Sigmoid colon (tissue), 7 donors: ENCODE data around the gene MYBPC1. TPM values are rescaled to one million over a fixed set of nuclear protein-coding genes. Genes with fewer than 3 reads are reported as not detected.
"Not testable (repeated sequence)": the region's sequence is repeated elsewhere in the genome, so short reads cannot be mapped to it uniquely, and the experiment has no call there.

ENCODE experiments used
- DNase-seq: peaks from one replicate; pipeline ENCODE4 v3.0.0-alpha.2; 2019
- H3K27ac ChIP-seq, 4 donors: fragments of 200-600 bp; sonication (generic); one replicate each; pipeline ENCODE4 v1.5.1; 2016 to 2019; ENCODE audit warnings: mild to moderate bottlenecking in 1 of 4
- H3K27me3 ChIP-seq, 3 donors: fragments of 200-600 bp; sonication (generic); one replicate each; pipeline ENCODE4 v1.5.1; 2019; ENCODE audit warnings: mild to moderate bottlenecking in 1 of 3
- H3K36me3 ChIP-seq, 4 donors: fragments of 200-600 bp; sonication (generic); one replicate each; pipeline ENCODE4 v1.5.1; 2016 to 2019
- H3K4me1 ChIP-seq, 4 donors: fragments of 200-600 bp; sonication (generic); one replicate each; pipeline ENCODE4 v1.5.1; 2017 to 2019
- H3K4me3 ChIP-seq, 4 donors: fragments of 200-600 bp; sonication (generic); one replicate each; pipeline ENCODE4 v1.5.1; 2017 to 2019; ENCODE audit warnings: mild to moderate bottlenecking in 2 of 4, moderate library complexity in 1 of 4
- H3K9me3 ChIP-seq, 4 donors: fragments of 200-600 bp in 3 of 4; sonication (generic) in 3 of 4; one replicate each; pipeline versions ENCODE4 v1.5.1 to v1.6.1; 2013 to 2019
- CTCF ChIP-seq, 4 experiments: fragments of 450-650 bp in 3 of 4; fragments of 200-600 bp in 1 of 4; IDR thresholded peaks; one replicate each; pipeline ENCODE4 v1.5.1; 2016 to 2019; ENCODE audit warnings: antibody characterized with exemption in 4 of 4, mild to moderate bottlenecking in 3 of 4, moderate library complexity in 2 of 4
- EP300 ChIP-seq, 4 donors: sonication (generic); formaldehyde crosslinking; IDR thresholded peaks; one replicate each; pipeline ENCODE4 v1.6.1; 2017; ENCODE audit warnings: antibody characterized with exemption in 4 of 4
- POLR2A ChIP-seq, 2 donors: fragments of 450-650 bp; IDR thresholded peaks; one replicate each; pipeline ENCODE4 v1.6.1; 2016; ENCODE audit warnings: antibody characterized with exemption in 2 of 2, mild to moderate bottlenecking in 2 of 2, moderate library complexity in 2 of 2
- POLR2AphosphoS5 ChIP-seq, 4 donors: sonication (generic); formaldehyde crosslinking; IDR thresholded peaks; one replicate each; pipeline ENCODE4 v1.6.1; 2017; ENCODE audit warnings: antibody characterized with exemption in 4 of 4
- WGBS, 2 donors: extraction: QIAGEN DNeasy Blood & Tissue Kit; methylation state at CpG; one replicate each; pipeline ENCODE4 v1.1.7; 2013; 5-methylcytosine and 5-hydroxymethylcytosine counted together
- intact Hi-C: fragments of 100-400 bp; cut with DNase I; formaldehyde crosslinking; loops from one replicate; pipeline ENCODE4 v1.15.1; 2023
- polyA plus RNA-seq, 3 donors: library from polyadenylated mRNA; stranded (reverse); fragments of 200-250 nt; gene quantifications; one replicate each; pipeline ENCODE4 v1.2.3, GENCODE V29; 2013
- total RNA-seq, 4 donors: library from RNA; depleted of rRNA; stranded (reverse); fragments of >200 nt; gene quantifications; one replicate each; pipeline ENCODE4 v1.1.0, GENCODE V29; 2016
- donor health status: healthy with polysubstance abuse.
- donor health status: Bipolar disorder and iron deficiency.
- donor health status: healthy.

MYBPC1 gene
- total and polyA plus RNA-seq, 7 donors, result 0.16 to 18.6 (median 2.1) TPM

- H3K4me1 ChIP-seq, result no peaks in the 10 kb centered on the region
- 28 to 48% methylated on average over 6 of the region's 6 CpGs for WGBS, 2 donors
- H3K27ac ChIP-seq, result no peak overlapping the region
- TF ChIP-seq CTCF (IDR thresholded peaks at IDR 0.05) (peak; percentile 31 to 41 (median 36)), EP300 (IDR thresholded peaks at IDR 0.05) (no peak), POLR2AphosphoS5 (IDR thresholded peaks at IDR 0.05) (no peak)
- H3K9me3 ChIP-seq, result no peaks in the 10 kb centered on the region
- no peaks in the 10 kb centered on the region for H3K36me3 ChIP-seq
- H3K27me3 ChIP-seq, result no peaks in the 10 kb centered on the region
- intact Hi-C loops, result no loop called here
- no peak overlapping the region for H3K4me3 ChIP-seq
- DNase-seq, result no peak
Measured at GRCh38 chr12:101670007-101670671, 75.4 kb downstream of the MYBPC1 start.

DNA sequence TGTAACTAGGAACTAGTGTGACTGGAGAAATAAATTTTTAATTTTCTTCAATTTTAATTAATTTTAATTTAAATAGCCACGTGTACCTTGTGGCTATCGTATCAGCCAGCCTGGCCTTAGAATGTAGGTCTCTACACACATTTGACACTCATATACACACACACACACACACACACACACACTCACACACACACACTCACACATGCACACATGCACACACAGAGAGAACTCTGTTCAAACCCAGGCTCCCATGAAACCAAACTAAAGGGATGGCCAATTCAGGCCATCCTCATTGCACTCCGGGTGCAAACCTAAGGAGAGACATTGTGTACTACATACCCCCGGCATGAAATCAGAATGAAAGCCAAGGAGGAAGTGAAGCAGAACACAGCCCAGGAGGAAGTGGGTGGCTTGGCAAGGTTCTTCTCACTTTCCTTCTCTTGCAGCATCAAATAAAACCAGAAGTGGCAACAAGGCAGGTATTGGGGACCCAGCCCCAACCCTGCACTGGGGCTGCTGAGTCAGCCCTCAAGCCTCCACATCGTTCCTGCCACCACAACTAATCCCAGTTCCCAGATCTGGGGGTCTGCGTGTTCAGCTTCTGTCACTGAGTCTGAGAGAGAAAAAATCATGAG, 76.5 kb downstream of the MYBPC1 start:
- 49 to 59% methylated on average over 6 of the region's 6 CpGs for WGBS, 2 donors
- H3K36me3 ChIP-seq, result no peaks in the 10 kb centered on the region
- H3K9me3 ChIP-seq, result no peaks in the 10 kb centered on the region
- intact Hi-C loops, result no loop called here
- no peaks in the 10 kb centered on the region for H3K27me3 ChIP-seq
- H3K27ac ChIP-seq, result no peak overlapping the region
- no peak for DNase-seq
- TF ChIP-seq CTCF (IDR thresholded peaks at IDR 0.05), result no peak
- TF ChIP-seq POLR2A (IDR thresholded peaks at IDR 0.05), result no peak
- TF ChIP-seq EP300 (IDR thresholded peaks at IDR 0.05), result no peak
- TF ChIP-seq POLR2AphosphoS5 (IDR thresholded peaks at IDR 0.05), result no peak
- no peaks in the 10 kb centered on the region for H3K4me1 ChIP-seq
- no peak overlapping the region for H3K4me3 ChIP-seq

GRCh38 chr12:101671833-101672232, 77.1 kb downstream of the MYBPC1 start:
- 77 to 87% methylated on average over 4 of the region's 4 CpGs for WGBS, 2 donors
- no peaks in the 10 kb centered on the region for H3K9me3 ChIP-seq
- no peaks in the 10 kb centered on the region for H3K27me3 ChIP-seq
- no peak for DNase-seq
- H3K4me1 ChIP-seq, result no peaks in the 10 kb centered on the region
- intact Hi-C loops, result no loop called here
- TF ChIP-seq EP300 (IDR thresholded peaks at IDR 0.05) (no peak), POLR2A (IDR thresholded peaks at IDR 0.05) (no peak), CTCF (IDR thresholded peaks at IDR 0.05) (no peak), POLR2AphosphoS5 (IDR thresholded peaks at IDR 0.05) (no peak)
- no peak overlapping the region for H3K27ac ChIP-seq
- no peak overlapping the region for H3K4me3 ChIP-seq
- no peaks in the 10 kb centered on the region for H3K36me3 ChIP-seq

DNA sequence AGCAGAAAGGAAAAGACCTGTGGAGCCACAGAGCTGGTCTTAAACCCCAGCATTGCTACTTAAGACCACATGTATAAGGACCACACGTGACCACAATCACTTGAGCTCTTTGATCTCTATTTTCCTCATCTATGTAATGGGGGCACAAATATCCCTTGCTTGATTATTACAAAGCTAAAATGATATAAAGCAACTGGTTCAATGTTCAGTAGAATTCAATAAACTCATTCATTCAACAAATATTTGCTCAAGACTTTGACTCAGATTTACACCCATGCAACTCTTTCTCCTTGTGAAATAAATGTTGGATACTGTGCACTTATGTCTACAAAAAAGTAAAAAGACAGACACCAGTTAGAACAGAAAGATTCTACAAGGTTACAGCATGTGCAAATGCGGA, 80.8 kb downstream of the MYBPC1 start:
- Histone ChIP-seq H3K9me3 (no peaks in the 10 kb centered on the region), H3K27ac (no peak overlapping the region), H3K27me3 (no peaks in the 10 kb centered on the region), H3K4me3 (no peak overlapping the region), H3K4me1 (peaks cover 0 to 5% (median 0%) of the 10 kb centered on the region in 4 donors), H3K36me3 (no peaks in the 10 kb centered on the region)
- intact Hi-C loops, result no loop called here
- TF ChIP-seq CTCF (IDR thresholded peaks at IDR 0.05) (no peak), EP300 (IDR thresholded peaks at IDR 0.05) (no peak), POLR2A (IDR thresholded peaks at IDR 0.05) (no peak), POLR2AphosphoS5 (IDR thresholded peaks at IDR 0.05) (no peak)
- 30 to 80% methylated on average over 2 of the region's 2 CpGs for WGBS, 2 donors
- no peak for DNase-seq

- H3K36me3 ChIP-seq, H3K4me3 ChIP-seq, H3K4me1 ChIP-seq, H3K9me3 ChIP-seq, DNase-seq, intact Hi-C loops, H3K27me3 ChIP-seq, H3K27ac ChIP-seq: not testable (repeated sequence)
- WGBS, 2 donors, result 18 to 58% methylated on average over 3 of the region's 3 CpGs
Measured at GRCh38 chr12:101676497-101676896, 81.7 kb downstream of the MYBPC1 start.
